HG03135 (cell line): ENCODE data around the gene KIF3A.
A peak's percentile ranks its signal among the peaks of the same experiment; 100 is the strongest.

Experiments
- ATAC-seq: cut with Tn5 transposase; IDR thresholded peaks from one replicate; pipeline ENCODE4 v1.9.1; 2021; ENCODE audit warnings: mild to moderate bottlenecking, moderate library complexity; ENCODE audit not compliant: unreplicated experiment

Gene KIF3A

GRCh38 chr5:132736853-132737833 is at the start of gene KIF3A:
TSS of gene KIF3A (minus strand) at chr5:132737546. CDS start at chr5:132737419, 127 bp downstream.
- ATAC-seq, result peak; percentile 93

GRCh38 chr5:132787076-132787475 is 49.7 kb upstream of the KIF3A start:
- no peak for ATAC-seq

GRCh38 chr5:132785864-132786263 is 48.5 kb upstream of the KIF3A start:
- ATAC-seq, result no peak

DNA sequence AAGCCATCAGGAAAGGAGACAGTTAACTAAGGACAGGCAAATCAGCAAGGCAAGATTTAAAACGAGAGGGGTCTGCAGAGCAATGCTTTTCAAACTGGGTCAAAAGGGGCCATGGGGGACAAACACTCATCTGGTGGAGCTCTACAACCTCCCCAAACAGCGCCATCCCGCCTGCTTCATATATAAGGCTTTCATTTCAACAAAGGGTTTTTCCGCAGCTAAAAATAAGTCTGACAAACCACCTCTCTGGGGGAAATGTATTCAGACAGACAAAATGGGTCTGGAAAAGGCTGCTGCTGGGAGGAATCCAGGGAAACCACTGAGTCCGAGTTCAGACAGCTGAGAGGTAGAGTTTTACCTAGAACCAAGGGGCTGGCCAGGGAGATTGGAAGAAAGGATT is 48.0 kb upstream of the KIF3A start:
- no peak for ATAC-seq

GRCh38 chr5:132782101-132782500 is 44.8 kb upstream of the KIF3A start:
- ATAC-seq, result no peak

DNA sequence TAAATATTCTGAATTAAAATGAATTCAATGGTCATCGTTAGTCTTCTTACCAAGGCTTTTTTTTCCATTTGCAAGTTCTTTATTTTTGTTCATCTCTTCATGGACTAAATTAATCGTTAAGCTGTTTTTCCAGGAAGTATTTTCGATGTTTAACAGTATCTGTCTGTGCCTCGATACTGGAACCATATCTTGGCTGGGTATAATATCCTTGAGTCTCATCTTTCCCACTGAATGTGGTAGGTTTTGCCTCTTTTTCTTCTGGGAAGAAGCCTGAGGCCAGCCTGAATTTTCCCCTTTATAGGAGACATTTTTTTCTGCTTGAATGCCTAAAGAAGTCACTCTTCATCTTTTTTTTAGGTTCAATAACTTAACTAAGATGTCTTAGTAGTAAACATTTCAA is 43.7 kb upstream of the KIF3A start:
- no peak for ATAC-seq

- ATAC-seq, result no peak
Observed at GRCh38 chr5:132780577-132780976, 43.2 kb upstream of the KIF3A start.

DNA sequence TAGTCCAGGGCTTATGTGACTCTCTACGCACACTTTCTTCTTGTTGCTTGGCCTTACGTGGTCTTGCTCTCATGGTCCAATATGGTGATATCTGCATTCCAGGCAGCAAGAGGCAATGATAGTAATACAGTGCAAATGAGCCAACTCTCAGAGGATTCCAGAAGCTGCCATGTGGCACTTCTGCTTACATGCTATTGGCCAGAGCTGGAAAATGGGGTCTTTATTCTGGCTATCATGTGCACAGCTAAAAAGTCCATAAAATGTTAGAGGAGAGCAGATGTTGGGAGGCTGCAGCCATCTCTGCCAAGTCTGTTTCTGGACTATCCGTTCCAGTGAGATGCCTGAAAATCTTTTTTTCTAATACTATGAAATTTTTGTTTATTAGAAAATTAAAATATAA is 42.6 kb upstream of the KIF3A start:
- no peak for ATAC-seq

- ATAC-seq, result no peak
Observed at GRCh38 chr5:132778856-132779255, 41.5 kb upstream of the KIF3A start.

GRCh38 chr5:132778129-132778528 is 40.8 kb upstream of the KIF3A start:
- no peak for ATAC-seq

GRCh38 chr5:132777209-132778069 is 40.1 kb upstream of the KIF3A start, which contains the start of gene SEPTIN8:
TSS of gene SEPTIN8 (minus strand) at chr5:132777239. CDS start at chr5:132777137, 102 bp downstream.
- ATAC-seq, result peak; percentile 54

- peak; percentile 22 for ATAC-seq
Observed at GRCh38 chr5:132776938-132777208, 39.5 kb upstream of the KIF3A start.

DNA sequence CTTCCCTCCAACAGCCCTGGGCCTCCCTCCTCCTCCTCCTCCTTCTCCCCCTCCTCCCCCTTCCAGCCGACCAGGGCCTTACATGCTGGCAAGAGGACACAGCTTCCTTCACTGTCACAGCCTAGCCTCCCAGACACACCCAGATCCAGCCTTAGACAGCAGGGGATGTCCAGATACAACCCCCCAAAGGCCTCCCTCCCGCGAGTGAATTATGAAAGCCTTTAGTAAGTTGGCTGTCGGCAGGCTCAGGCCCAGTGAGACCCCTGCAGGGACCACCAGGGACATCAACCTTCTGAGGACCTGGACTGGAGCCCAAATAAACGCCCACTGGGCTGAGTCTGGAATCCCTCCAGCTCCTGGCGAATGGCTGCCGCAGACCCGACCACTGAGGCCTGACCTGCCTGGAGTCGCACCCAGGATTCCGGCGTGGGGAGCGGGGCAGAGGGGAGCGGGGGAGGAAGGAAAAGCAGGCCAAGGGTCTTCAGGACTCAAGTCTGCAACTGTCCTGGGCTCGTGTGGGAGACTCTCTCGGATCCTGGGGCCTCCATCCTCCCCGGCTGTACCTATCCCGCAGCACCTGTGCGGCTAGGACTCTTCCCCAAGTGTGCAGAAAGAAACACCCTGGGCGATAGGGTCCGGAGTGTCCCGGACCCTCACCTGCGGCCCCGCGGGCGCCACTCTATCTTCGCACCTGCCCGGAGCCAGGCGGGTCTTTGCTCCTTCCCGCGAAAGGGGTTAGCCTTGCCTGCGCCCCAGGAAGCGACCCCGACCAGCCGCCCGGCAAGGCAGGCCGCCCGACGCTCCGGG is 39.0 kb upstream of the KIF3A start:
- ATAC-seq, result peak; percentile 17

GRCh38 chr5:132775476-132775961 is 38.2 kb upstream of the KIF3A start:
- no peak for ATAC-seq

DNA sequence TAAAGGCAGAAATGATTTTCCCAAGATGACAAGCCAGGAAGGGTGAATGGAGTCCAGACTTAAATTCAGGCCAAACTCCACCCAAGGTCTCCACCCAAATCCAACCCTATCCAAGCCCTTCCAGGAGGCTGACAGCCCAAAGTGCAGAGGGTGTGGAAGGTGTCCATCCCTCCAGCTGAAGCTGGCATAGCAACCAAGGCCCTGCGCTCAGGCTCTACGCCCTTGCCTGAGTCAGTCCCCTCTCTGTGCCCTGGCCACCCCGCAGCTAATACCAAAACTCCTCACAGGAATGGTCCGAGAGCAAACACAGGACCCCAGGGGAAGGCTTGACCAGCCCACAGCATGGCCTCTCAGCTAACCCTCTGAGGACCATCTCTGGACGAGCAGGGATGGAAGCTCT is 37.5 kb upstream of the KIF3A start:
- no peak for ATAC-seq

- ATAC-seq, result no peak
Observed at GRCh38 chr5:132774406-132774805, 37.1 kb upstream of the KIF3A start.

DNA sequence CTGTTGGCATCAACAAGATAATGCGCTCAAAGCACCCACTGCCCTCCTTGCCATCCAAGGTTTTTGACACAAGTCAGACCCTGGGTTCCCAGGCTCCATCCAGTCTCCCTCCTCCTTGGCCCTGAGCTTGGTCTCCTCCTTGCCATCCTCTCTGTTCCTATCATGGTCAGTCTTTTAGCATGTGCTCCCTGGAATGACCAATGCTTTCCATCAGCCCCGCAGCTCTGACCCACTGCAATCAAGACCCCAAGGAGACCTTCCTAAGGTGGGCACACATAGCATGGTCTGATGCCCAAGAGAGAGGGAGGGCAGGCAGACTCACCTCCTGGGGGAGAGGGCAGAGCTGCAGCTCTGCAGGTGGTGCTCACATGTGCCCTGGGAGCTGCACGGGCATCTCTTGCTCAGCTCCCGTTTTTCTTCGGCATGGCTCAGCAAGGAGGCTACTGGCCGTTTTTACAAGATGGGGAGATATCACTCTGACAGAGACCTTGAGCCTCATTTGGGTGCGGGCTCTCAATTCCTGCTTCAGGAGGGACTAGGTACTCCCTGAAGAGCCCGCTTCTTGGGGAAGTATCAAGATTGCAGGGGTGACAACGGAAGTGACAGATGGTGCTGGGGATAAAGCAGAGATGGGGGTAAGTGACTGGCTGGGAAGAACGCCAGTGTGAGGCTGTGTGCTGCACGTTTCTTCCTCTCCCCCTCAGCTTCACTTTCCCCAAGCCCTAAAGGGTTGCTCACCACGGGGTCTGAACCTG is 36.4 kb upstream of the KIF3A start:
- no peak for ATAC-seq

DNA sequence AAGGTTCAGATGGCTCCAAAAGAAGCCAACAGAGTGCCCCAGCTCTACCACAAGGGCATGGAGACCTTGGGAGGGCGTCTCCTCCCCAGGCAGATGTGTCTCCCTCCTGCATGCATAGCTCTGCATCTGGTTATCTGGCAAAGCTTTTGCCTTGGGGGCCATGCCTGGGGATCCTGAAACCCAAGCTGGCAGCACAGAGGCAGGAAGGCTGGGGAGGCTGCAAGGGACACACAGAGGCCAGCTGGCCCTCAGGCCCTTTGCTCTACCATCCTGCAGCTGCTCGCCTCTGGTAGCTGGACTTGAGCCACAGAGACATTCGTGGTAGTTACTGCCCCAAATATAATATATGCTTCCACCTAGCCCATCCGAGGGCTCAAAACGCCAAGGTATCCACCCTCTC is 35.8 kb upstream of the KIF3A start:
- ATAC-seq, result no peak

GRCh38 chr5:132772291-132773070 is 35.1 kb upstream of the KIF3A start:
- ATAC-seq, result no peak
